SW480 (cell line): ENCODE measurements around the gene ZNF384.

ENCODE experiments used
- DNase-seq: peaks from one replicate; pipeline ENCODE4 v3.0.0-alpha.2; 2016; ENCODE audit warnings: low spot score

The ZNF384 gene

DNA sequence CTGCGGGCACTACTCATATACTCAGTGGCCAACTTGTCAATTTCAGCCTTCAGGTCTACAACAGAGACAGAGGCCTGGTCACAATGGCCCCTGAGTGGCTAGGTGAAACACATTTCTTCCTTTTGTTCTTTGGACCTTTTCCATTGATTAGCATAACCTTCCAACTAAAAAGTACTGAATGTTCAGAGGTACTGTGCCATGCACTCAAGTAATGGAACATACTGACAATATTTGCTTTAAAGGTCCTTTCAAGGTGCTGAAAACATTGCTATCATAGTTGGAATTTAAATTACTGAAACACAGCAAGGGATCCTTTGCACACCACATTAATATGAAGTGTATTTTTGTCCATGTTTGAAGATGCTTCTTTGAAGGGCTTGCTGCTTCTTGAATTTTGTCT is 35.8 kb downstream of the ZNF384 start:
- DNase-seq: no peak

DNA sequence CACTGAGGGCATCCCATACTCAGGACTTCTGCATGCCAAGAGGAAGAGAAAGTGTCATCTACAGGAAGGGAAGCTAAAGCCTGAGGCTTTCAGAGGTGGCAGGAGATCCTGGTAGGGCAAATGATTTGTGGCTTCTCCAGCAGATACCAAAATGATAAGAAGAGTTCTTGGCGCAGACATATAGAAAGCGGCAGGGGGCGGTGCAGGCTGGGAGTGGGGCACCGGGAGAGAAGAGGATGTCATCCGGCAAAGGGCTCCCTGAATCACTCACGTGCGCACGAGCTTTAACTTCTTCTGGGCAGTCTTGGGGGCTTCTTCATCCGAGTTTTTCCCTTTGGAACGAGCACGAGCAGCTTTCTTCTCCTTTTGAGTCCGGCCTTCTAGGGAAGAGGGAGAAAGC is 36.8 kb downstream of the ZNF384 start:
- no peak for DNase-seq

DNA sequence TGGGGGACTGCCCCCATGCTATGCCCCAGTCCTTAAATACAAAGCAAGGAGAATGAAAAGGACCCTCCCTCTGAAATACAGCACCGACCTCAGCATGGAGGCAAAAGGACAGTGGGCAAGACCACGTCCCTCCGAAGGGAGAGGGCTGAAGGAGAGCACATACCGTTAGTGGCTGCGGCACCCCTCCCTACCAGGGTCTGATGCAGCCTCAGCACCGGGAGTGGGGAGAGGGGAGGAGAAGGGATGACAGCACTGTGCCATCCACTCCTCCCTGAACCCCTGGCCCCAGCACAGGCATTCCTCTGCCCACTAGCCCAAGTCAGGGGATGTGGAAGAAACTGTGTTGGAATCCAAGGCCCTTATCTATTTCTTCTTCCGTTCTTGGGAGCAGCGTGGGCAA is 38.3 kb downstream of the ZNF384 start:
- no peak for DNase-seq

GRCh38 chr12:6647083-6647604 is 42.0 kb downstream of the ZNF384 start, which contains the start of gene ACRBP:
Gene ACRBP, minus strand, starts transcription at chr12:6647432. Its CDS starts 66 bp downstream, at chr12:6647366.
- peak; percentile 75 for DNase-seq

GRCh38 chr12:6646276-6647082 is 42.7 kb downstream of the ZNF384 start:
- no peak for DNase-seq

DNA sequence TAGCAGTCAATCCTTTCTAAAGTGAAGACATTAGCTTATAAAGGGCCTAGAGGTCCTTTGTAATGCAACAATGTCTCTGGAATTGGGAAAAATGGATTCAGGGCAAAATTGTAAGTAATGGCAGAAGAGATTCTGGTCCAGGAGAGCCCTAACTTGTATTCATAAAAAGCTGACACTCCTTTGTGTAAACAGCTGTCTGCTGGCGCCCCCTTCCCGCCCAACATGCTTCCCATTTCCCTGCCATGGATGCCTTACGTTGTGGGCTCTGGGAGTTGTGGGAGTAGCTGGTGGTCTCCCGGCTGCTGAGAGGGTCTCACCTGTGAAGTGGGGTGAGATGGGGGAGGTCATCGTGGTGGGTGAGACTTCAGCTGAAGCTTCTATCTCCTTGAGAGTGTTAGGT is 44.3 kb downstream of the ZNF384 start:
- no peak for DNase-seq

GRCh38 chr12:6644257-6644596 is 44.9 kb downstream of the ZNF384 start:
- no peak for DNase-seq

- no peak for DNase-seq
Observed at GRCh38 chr12:6643569-6644256, 45.5 kb downstream of the ZNF384 start.

GRCh38 chr12:6641131-6641530 is 48.0 kb downstream of the ZNF384 start:
- no peak for DNase-seq

DNA sequence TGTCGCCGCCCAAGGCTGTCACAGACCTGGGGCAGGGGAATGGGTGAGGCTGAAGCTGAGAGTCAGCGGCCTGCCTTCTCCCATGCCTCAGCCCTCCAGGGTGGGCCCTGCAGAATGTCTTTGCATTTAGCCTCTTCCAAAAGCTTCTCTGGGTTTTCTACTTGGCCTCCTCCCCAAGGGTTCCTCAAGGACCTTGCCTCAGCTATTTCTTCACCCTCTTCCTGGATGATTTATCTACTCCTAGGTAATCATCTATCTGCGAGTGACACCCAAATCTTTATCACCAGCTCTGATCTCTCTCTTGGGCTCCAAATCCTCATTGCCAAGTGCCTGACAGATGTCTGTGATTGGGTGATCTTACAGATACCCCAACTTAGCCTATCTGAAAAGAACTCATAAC is 48.7 kb downstream of the ZNF384 start:
- DNase-seq: no peak

GRCh38 chr12:6639151-6639801 is 49.9 kb downstream of the ZNF384 start:
- no peak for DNase-seq

- DNase-seq: no peak
Observed at GRCh38 chr12:6638305-6638704, 50.9 kb downstream of the ZNF384 start.

- peak; percentile 86 for DNase-seq
Observed at GRCh38 chr12:6635856-6636531, 53.2 kb downstream of the ZNF384 start, which contains the start of gene LPAR5. Gene LPAR5, minus strand, starts transcription at chr12:6635959. Its CDS starts 14,711 bp downstream, at chr12:6621248.

GRCh38 chr12:6635375-6635855 is 53.8 kb downstream of the ZNF384 start:
- DNase-seq: peak; percentile 43

GRCh38 chr12:6632026-6632983 is 56.9 kb downstream of the ZNF384 start:
- no peak for DNase-seq

- DNase-seq: no peak
Observed at GRCh38 chr12:6631549-6631961, 57.6 kb downstream of the ZNF384 start.

DNA sequence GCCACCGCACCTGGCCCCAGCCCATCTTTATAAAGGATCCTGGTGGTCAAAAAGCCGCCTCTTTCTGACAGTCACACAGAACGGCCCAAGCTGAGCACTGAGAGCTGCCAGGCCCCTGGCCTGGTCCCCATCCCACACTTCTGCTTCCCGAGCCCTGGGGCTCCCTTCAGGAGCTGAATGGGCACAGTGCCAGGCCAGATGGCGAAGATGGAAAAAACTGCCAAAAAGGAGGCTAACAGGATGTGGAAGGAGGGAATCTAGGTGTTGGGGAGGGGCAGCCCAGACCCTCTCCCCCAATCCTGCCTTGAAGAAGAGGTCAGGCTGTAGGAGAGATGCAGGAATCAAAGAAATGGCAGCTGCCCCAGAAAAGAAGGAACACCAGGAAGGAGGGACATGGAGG is 58.4 kb downstream of the ZNF384 start:
- no peak for DNase-seq

- DNase-seq: no peak
Observed at GRCh38 chr12:6627616-6628015, 61.6 kb downstream of the ZNF384 start.

GRCh38 chr12:6626654-6627283 is 62.4 kb downstream of the ZNF384 start:
- DNase-seq: no peak

GRCh38 chr12:6620885-6621274 is 68.3 kb downstream of the ZNF384 start:
- DNase-seq: no peak
